Placental pericyte (primary cell): ENCODE data around the gene FMN1. TPM values are rescaled to one million over a fixed set of nuclear protein-coding genes. Genes with fewer than 3 reads are reported as not detected.

ENCODE experiments used
- small RNA-seq: library from RNA; depleted of rRNA; stranded (forward); fragments of <200 nt; gene quantifications from one replicate; pipeline ENCODE3, GENCODE V24; 2012; ENCODE audit warnings: low replicate concordance
- total RNA-seq: library from RNA; depleted of rRNA; stranded (reverse); fragments of >200 nt; gene quantifications from 2 replicates; pipeline ENCODE4 v1.2.3, GENCODE V29; 2012

FMN1 gene
- total RNA-seq: 0.22 and 3.0 TPM in 2 replicates

GRCh38 chr15:33194704-33195670 lies at the start of gene FMN1:
Gene FMN1 (minus strand): TSS chr15:33194714. CDS start chr15:33154914, 39,800 bp downstream.

GRCh38 chr15:32717426-32718226 lies 476.9 kb downstream of the FMN1 start, which contains the start of gene GREM1:
Gene GREM1 (plus strand): TSS chr15:32718004. CDS start chr15:32730691, 12,687 bp downstream.

Small RNA genes lying within 50 kb of the gene (small RNA-seq; reads per million reads assigned to genes)
- gene RF00591: not detected

Other genes starting within 250 kb of the FMN1 start
- under 0.01 TPM in 1 of 2 replicates, not detected in the other for gene RYR3, start 116.3 kb upstream of the FMN1 start, total RNA-seq